NT2/D1 (cell line): ENCODE measurements around the gene MXD4.

Experiments
- DNase-seq: peaks from one replicate; pipeline ENCODE4 v3.0.0-alpha.2; 2011; ENCODE audit warnings: low read depth, low spot score
- H3K27me3 ChIP-seq: 2 replicates; pipeline ENCODE4 v1.6.0; 2011; ENCODE audit warnings: mild to moderate bottlenecking; ENCODE audit not compliant: insufficient read length, insufficient read depth
- H3K36me3 ChIP-seq: 2 replicates; pipeline ENCODE4 v1.6.1; 2011; ENCODE audit warnings: mild to moderate bottlenecking, low read length, mixed read lengths; ENCODE audit not compliant: insufficient read depth, insufficient read length
- H3K4me1 ChIP-seq: 2 replicates; pipeline ENCODE4 v1.5.1; 2011; ENCODE audit not compliant: insufficient read depth, insufficient read length
- H3K4me3 ChIP-seq: 2 replicates; pipeline ENCODE4 v1.5.1; 2011; ENCODE audit warnings: low read depth; ENCODE audit not compliant: insufficient read length
- H3K9ac ChIP-seq: 2 replicates; pipeline ENCODE4 v1.6.0; 2011; ENCODE audit warnings: low read depth; ENCODE audit not compliant: insufficient read length
- H3K9me3 ChIP-seq: 2 replicates; pipeline ENCODE4 v1.5.1; 2011; ENCODE audit warnings: mild to moderate bottlenecking, low read length; ENCODE audit not compliant: insufficient read depth
- SUZ12 ChIP-seq: IDR thresholded peaks from 2 replicates; pipeline ENCODE4 v1.6.1; 2011; ENCODE audit not compliant: insufficient read length, insufficient read depth; ENCODE audit errors: extremely low read depth
- YY1 ChIP-seq: IDR thresholded peaks from 2 replicates; pipeline ENCODE4 v1.6.1; 2011; ENCODE audit not compliant: insufficient read length, insufficient read depth
- ZNF274 ChIP-seq: IDR thresholded peaks from 2 replicates; pipeline ENCODE4 v1.6.1; 2011; ENCODE audit warnings: mild to moderate bottlenecking, low read depth, low read length

The MXD4 gene

DNA sequence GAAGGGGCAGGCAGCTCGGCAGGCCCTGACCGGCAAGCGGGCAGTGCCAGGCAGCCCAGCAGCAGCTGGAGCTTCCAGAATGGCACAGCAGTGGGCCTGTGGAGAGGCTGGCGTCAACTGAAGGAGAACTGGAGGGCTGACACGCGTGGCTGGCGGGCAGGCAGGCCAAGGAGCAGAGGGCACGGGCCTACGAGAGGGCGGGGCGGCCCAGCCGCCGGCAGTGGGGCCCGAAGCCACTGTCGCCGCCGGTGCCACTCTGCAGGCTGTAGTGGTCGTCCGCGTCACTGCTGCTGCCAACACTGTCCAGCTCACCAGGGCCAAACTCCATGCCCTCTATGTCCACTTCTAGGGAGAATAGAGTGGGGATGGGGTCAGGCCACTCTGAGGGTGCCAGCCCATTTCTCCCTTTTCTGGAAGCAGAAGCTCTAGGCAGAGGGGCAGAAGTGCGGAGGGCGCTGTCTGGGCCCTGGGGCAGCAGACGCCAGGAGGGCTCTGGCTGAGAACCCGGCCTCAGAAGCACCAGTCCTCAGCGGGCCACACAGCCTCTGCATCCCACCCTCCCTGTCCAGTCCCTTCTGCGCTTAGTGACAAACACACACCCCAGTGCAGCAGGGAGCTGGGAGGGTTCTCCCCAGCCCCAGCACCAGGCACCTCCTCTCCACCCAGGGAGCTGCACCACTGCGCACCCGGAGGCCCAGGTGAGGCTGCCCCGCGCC lies 11.4 kb downstream of the MXD4 start:
- Histone ChIP-seq H3K9ac (no peak overlapping the region), H3K27me3 (no peaks in the 10 kb centered on the region), H3K4me3 (no peak overlapping the region), H3K9me3 (peaks cover 8% of the 10 kb centered on the region; the same call in 1 of the 2 replicates), H3K36me3 (peaks cover 39% of the 10 kb centered on the region), H3K4me1 (peaks cover 12% of the 10 kb centered on the region)
- DNase-seq: no peak
- TF ChIP-seq YY1 (no peak), ZNF274 (no peak), SUZ12 (no peak)

DNA sequence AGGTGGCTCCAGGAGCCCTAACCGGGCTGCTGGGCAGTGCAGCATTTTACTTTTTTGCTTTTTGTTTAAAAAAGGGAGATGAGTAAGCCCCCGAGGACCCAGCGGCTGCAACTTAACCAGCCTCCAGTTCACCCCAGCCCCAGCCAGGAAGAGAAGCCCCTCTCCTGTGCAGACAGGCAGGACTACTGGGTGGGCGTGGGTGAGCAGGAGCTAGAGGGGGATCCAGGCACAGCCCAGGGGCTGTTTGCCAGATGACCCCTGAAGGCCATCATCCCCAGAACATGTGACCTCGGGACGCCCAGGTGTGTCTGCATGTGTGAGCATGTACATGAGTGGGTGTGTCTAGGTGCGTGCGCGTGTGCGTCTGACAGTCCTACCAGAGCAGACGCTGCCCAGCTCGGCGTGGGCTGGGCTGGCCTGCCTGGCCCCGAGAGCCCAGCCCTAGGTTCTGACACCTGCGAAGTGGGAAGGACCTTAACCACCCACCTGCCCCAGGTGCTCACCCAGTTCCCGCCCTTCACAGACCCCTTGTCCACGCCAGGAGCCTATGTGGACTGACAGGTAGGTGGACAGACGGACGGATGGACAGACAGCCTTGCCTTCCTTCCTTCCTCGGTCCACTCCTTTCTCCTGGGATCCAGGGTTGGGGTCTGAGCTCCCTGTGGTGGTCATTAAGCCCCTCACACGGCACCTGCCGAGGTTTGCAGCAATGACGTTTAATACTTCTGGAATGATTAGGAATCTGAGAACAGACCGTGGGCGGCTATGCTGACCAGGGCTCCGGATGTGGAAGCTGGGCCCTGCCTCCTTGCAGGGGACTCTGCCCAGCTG lies 12.2 kb downstream of the MXD4 start:
- Histone ChIP-seq H3K27me3 (no peaks in the 10 kb centered on the region), H3K9ac (no peak overlapping the region), H3K4me3 (no peak overlapping the region), H3K9me3 (peaks cover 15% of the 10 kb centered on the region; the same call in 1 of the 2 replicates), H3K36me3 (peaks cover 35% of the 10 kb centered on the region), H3K4me1 (peaks cover 12% of the 10 kb centered on the region)
- TF ChIP-seq ZNF274 (no peak), YY1 (no peak)
- DNase-seq: no peak

DNA sequence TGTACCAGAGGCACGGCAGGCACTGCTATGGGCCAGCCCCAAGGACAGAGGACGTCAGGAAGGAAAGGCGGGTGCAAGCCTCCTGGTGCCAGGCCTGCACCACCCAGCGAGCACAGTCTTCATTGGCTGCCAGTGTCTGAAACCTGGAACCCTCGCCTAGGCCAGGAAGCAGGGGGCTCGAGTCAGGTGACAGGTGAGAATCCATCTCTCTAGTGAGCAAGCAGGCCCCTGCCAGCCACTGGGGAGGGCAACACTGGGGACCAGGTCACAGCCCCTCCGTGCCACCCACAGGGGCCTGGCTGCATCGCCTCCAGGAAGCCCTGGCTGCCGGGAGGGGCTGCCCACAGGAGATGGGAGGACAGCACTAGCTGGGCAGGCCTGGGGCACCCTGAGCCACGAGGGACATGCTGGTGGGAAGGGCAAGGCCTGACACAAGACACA lies 13.1 kb downstream of the MXD4 start:
- no peaks in the 10 kb centered on the region for H3K27me3 ChIP-seq
- no peak overlapping the region for H3K9ac ChIP-seq
- peaks cover 12% of the 10 kb centered on the region for H3K4me1 ChIP-seq
- TF ChIP-seq ZNF274: no peak
- no peak for TF ChIP-seq YY1
- TF ChIP-seq SUZ12: no peak
- DNase-seq: no peak
- peaks cover 30% of the 10 kb centered on the region for H3K36me3 ChIP-seq
- peaks cover 24% of the 10 kb centered on the region; the same call in 1 of the 2 replicates for H3K9me3 ChIP-seq
- H3K4me3 ChIP-seq: no peak overlapping the region

DNA sequence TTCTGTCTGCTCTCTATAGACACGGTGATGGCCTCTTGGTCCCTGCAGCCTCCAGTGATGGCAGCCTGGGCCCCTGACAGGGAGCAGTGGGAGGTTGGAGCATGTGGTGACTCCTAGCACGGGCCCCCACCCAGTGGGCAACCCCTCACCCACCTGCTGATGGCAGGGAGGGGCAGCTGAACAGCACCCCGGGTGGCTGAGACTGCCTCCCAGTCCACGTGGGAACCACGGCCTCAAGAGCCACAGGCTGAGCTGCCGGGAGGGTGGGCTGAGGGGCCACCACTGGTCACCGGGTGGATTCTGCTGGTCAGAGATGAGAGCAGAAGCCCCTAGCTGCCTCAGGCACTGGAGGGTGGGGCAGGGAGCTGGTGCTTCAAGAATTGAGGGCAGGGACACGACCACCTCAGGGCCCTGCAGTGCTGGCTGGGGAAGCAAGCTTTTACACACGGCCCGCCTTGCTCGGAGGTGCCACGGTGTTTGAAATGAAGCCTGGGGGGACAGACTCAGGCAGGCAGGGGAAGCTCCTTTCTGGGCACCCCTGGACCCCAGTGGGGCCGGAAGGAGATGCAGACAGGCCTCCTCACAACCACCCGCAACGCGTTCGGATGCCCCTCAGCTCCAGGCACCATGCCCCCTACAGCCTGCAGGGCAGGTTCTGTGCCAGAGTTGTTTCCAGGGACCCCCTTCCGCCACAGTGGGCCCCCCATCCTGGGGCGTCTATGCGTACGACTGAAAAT lies 13.7 kb downstream of the MXD4 start:
- no peak for DNase-seq
- peaks cover 26% of the 10 kb centered on the region for H3K36me3 ChIP-seq
- TF ChIP-seq YY1: no peak
- no peak for TF ChIP-seq SUZ12
- no peak for TF ChIP-seq ZNF274
- no peaks in the 10 kb centered on the region for H3K27me3 ChIP-seq
- peaks cover 11% of the 10 kb centered on the region for H3K4me1 ChIP-seq
- H3K9me3 ChIP-seq: peaks cover 31% of the 10 kb centered on the region; the same call in 1 of the 2 replicates
- no peak overlapping the region for H3K4me3 ChIP-seq
- H3K9ac ChIP-seq: no peak overlapping the region

DNA sequence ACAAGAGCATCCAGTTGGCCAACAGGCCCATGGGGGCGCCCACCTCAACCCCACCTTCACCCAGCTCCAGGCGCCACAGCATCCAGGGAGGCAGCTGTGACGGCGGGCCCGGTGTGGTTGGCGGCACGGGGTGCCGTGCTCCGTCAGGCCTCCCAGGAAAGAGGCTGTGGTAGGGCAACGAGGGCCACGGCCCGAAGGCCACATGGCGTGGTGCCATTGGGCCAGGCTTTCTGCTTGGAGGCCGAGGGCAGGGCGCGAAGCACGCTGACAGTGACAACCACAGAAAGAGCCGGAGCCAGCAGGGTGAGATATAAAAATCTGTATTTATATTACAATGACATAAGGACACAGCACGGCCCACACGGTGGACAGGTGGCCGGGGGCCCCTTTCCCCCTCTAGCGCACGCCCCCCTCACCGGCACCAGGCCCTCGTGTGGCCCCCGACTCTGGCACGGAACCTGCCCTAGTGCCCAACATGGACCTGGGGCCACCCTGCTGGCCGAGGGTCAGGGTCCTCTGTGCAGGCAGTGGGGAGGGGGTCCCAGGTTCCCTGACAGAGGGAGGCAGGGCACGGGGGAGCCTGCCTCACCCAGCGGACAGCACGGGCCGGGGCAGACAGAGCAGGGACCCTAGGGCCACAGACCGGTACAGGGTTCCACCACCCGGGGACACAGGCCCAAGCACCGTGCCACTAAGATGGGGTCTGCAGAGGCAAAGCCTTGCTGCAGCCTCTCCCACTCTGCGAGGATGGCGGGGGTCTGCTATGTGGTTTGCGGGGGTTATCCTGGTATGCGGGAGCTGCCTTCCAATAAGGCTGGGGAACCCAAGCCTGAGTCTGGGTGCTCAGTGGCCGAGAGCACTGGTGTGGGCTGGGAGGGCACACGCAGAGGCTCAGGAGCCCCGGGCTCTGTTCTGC lies 14.5 kb downstream of the MXD4 start:
- DNase-seq: no peak
- Histone ChIP-seq H3K9ac (no peak overlapping the region), H3K4me1 (peaks cover 10% of the 10 kb centered on the region), H3K9me3 (peaks cover 31% of the 10 kb centered on the region; the same call in 1 of the 2 replicates), H3K27me3 (no peaks in the 10 kb centered on the region), H3K36me3 (peaks cover 23% of the 10 kb centered on the region), H3K4me3 (no peak overlapping the region)
- TF ChIP-seq YY1: no peak
- no peak for TF ChIP-seq SUZ12
- TF ChIP-seq ZNF274: no peak

DNA sequence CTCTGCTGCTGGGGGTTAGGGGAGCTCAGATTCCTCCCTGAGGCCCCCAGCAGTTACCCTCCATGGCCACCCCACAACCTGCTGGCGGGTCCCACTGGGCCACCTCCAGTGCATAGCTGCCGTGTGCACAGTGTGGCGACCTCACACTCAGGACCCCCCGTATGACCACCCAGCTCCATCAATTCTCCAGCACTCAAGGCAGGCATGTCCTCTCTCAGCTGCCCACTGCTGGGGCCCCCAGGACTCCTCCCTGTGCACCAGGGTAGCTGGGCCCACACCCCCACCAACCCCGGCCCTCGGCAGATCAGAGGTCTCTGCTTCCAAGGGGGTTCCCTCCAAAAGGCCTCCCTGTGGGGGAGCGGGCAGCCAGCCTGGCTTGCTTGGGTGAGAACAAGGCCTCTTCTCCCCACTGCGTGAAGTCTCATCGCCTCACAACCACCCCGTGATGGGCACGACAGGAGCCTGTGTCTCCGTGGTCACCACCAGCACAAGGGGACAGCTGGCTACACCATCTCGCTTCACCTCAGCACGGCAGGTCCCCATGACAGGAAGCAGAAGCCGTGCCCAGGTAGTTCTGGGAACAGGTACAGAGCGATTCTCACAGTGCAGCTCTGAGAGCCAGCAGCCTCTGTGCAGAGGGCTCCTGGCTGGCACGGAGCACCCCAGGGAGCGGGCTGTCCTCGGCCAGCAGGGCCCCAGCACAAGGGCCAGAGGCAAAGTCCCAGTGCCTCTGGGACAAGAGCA lies 15.4 kb downstream of the MXD4 start:
- Histone ChIP-seq H3K4me3 (no peak overlapping the region), H3K9me3 (peaks cover 31% of the 10 kb centered on the region; the same call in 1 of the 2 replicates), H3K36me3 (peaks cover 23% of the 10 kb centered on the region), H3K4me1 (peaks cover 6% of the 10 kb centered on the region), H3K9ac (no peak overlapping the region), H3K27me3 (no peaks in the 10 kb centered on the region)
- no peak for DNase-seq
- TF ChIP-seq ZNF274 (no peak), YY1 (no peak), SUZ12 (no peak)
